Vagina (tissue), 2 donors: ENCODE results near the gene SEMA3A. TPM values are rescaled to one million over a fixed set of nuclear protein-coding genes. Genes with fewer than 3 reads are reported as not detected.

Experiments
- DNase-seq, 2 donors: peaks; one replicate each; pipeline ENCODE4 v3.0.0-alpha.2; 2017; ENCODE audit errors: extremely low spot score in 2 of 2
- H3K27ac ChIP-seq: fragments of 200-600 bp; sonication (generic); one replicate; pipeline ENCODE4 v1.5.1; 2019
- H3K27me3 ChIP-seq: fragments of 200-600 bp; sonication (generic); one replicate; pipeline ENCODE4 v1.5.1; 2019
- H3K36me3 ChIP-seq, 2 donors: fragments of 200-600 bp; sonication (generic); one replicate each; pipeline ENCODE4 v1.5.1; 2017 to 2019
- H3K4me1 ChIP-seq: fragments of 200-600 bp; sonication (generic); one replicate; pipeline ENCODE4 v1.5.1; 2019
- H3K4me3 ChIP-seq, 2 donors: fragments of 200-600 bp; sonication (generic); 1 replicate in 1 of 2; 2 replicates in 1 of 2; pipeline ENCODE4 v1.5.1; 2016 to 2019
- H3K9me3 ChIP-seq: fragments of 200-600 bp; sonication (generic); one replicate; pipeline ENCODE4 v1.5.1; 2019
- POLR2A ChIP-seq, 2 donors: fragments of 450-650 bp; IDR thresholded peaks; one replicate each; pipeline ENCODE4 v1.6.1; 2017; ENCODE audit warnings: antibody characterized with exemption in 2 of 2, mild to moderate bottlenecking in 2 of 2, moderate library complexity in 2 of 2
- POLR2AphosphoS5 ChIP-seq, 2 donors: sonication (generic); formaldehyde crosslinking; IDR thresholded peaks; one replicate each; pipeline ENCODE4 v1.9.0; 2017; ENCODE audit warnings: antibody characterized with exemption in 2 of 2, mild to moderate bottlenecking in 2 of 2, low read depth in 1 of 2; ENCODE audit not compliant: insufficient read depth in 1 of 2
- intact Hi-C: fragments of 100-400 bp; cut with DNase I; formaldehyde crosslinking; loops from one replicate; pipeline ENCODE4 v1.15.1; 2023
- total RNA-seq: library from RNA; depleted of rRNA; stranded (reverse); fragments of >200 nt; gene quantifications from one replicate; pipeline ENCODE4 v1.2.3, GENCODE V29; 2016
- TF ChIP-seq, protein P1 (sequence below), 3 experiments: fragments of 450-650 bp in 2 of 3; fragments of 200-600 bp in 1 of 3; sonication (generic) in 1 of 3; IDR thresholded peaks; one replicate each; pipeline ENCODE4 v1.5.1; 2017 to 2019; ENCODE audit warnings: antibody characterized with exemption in 3 of 3, mild to moderate bottlenecking in 2 of 3, moderate library complexity in 2 of 3

Gene SEMA3A
- total RNA-seq, 1 donor from 2014 or later: 3.4 TPM

DNA sequence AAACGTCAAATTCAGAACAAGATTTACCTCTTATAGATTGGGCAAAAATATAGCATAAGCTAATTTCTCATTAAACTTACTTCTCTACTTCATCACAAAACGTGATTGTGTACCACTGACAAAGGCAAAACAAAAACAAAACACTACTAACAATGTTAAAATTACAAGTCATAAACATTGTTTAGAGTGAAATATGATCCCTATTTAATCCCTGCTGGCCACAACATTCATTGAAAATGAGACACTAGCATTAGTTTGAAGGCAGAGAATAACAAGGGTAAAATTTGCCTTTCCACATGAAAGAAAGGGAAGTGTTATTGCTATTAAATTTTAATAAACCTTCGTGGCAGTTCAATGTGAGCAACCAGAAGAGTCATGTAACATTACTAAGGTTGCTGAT, 45.0 kb downstream of the SEMA3A start:
- TF ChIP-seq POLR2AphosphoS5 (IDR thresholded peaks at IDR 0.05; ENCODE audit: insufficient read depth in 1 of 2, low read depth in 1 of 2): no peak
- Histone ChIP-seq H3K4me3 (no peak overlapping the region), H3K4me1 (no peaks in the 10 kb centered on the region), H3K27ac (no peak overlapping the region), H3K36me3 (no peaks in the 10 kb centered on the region), H3K9me3 (no peaks in the 10 kb centered on the region), H3K27me3 (no peaks in the 10 kb centered on the region)
- intact Hi-C loops: no loop called here
- no peak for DNase-seq

DNA sequence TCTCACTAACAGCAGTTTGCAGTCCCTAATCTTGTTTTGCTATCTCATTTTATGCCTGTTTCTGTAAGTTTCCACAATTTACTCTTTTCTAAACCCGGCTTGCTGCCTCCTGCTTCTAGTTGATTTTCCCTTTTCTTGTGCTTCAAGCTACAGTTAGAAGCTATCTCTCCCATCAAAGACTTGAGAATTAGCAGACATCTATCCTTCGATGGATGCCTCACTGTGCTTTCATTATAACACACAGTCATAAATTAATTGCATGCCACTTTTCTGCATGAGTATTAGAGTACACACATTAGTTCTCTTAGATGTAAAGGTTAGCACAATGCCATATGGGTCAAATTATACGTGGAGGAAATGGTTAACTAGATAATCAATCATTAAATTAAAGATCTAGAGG, 48.7 kb downstream of the SEMA3A start:
- no peak for DNase-seq
- Histone ChIP-seq H3K27me3 (no peaks in the 10 kb centered on the region), H3K9me3 (no peaks in the 10 kb centered on the region), H3K36me3 (no peaks in the 10 kb centered on the region), H3K4me3 (no peak overlapping the region), H3K4me1 (no peaks in the 10 kb centered on the region), H3K27ac (no peak overlapping the region)
- intact Hi-C loops: no loop called here
- TF ChIP-seq POLR2A (IDR thresholded peaks at IDR 0.05) (no peak), POLR2AphosphoS5 (IDR thresholded peaks at IDR 0.05; ENCODE audit: insufficient read depth in 1 of 2, low read depth in 1 of 2) (no peak)
- TF ChIP-seq, protein P1, sequence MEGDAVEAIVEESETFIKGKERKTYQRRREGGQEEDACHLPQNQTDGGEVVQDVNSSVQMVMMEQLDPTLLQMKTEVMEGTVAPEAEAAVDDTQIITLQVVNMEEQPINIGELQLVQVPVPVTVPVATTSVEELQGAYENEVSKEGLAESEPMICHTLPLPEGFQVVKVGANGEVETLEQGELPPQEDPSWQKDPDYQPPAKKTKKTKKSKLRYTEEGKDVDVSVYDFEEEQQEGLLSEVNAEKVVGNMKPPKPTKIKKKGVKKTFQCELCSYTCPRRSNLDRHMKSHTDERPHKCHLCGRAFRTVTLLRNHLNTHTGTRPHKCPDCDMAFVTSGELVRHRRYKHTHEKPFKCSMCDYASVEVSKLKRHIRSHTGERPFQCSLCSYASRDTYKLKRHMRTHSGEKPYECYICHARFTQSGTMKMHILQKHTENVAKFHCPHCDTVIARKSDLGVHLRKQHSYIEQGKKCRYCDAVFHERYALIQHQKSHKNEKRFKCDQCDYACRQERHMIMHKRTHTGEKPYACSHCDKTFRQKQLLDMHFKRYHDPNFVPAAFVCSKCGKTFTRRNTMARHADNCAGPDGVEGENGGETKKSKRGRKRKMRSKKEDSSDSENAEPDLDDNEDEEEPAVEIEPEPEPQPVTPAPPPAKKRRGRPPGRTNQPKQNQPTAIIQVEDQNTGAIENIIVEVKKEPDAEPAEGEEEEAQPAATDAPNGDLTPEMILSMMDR (IDR thresholded peaks at IDR 0.05): no peak

DNA sequence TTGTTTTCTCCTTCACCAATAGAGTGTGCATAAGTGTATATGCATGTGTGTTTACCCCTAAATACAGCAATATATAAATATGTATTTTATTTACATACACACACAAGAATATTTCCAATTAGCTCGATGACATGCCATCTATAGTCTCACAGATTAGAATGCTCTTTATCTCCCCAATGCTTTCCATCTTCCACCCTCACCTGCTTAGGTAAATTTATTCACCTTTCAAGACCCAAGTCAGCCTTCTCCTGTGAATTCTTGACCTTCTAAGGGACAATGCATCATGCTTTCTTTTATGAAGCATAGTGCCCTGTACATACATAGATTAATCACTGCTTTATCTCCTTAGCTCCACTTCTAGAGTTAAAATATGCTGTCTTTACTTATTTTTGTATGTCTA, 49.7 kb downstream of the SEMA3A start:
- no peak overlapping the region for H3K27ac ChIP-seq
- TF ChIP-seq, protein P1 (IDR thresholded peaks at IDR 0.05): no peak
- TF ChIP-seq POLR2AphosphoS5 (IDR thresholded peaks at IDR 0.05; ENCODE audit: insufficient read depth in 1 of 2, low read depth in 1 of 2) (no peak), POLR2A (IDR thresholded peaks at IDR 0.05) (no peak)
- no peaks in the 10 kb centered on the region for H3K36me3 ChIP-seq
- H3K4me1 ChIP-seq: no peaks in the 10 kb centered on the region
- no peaks in the 10 kb centered on the region for H3K9me3 ChIP-seq
- no peaks in the 10 kb centered on the region for H3K27me3 ChIP-seq
- intact Hi-C loops: no loop called here
- no peak for DNase-seq
- no peak overlapping the region for H3K4me3 ChIP-seq

DNA sequence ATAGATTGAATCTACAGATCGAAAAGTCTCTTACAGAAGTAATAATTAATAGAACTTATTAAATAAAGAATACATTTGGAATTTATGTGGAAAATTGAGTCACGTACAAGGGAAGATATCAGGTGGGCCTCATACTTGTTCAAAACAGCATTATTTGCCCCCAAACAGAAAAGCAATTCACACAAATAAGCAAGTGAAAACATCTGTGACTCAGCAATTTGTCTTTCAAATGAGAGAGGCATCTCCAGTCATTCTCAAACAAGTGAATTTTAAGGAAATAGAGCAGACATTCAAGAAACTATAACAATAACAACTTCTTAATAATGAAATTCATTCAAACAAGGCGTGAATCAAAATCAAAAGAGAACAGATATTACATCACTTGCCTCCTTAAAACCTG, 50.1 kb downstream of the SEMA3A start:
- H3K36me3 ChIP-seq: no peaks in the 10 kb centered on the region
- no peak overlapping the region for H3K27ac ChIP-seq
- no peak for DNase-seq
- H3K4me1 ChIP-seq: no peaks in the 10 kb centered on the region
- intact Hi-C loops: no loop called here
- TF ChIP-seq POLR2AphosphoS5 (IDR thresholded peaks at IDR 0.05; ENCODE audit: insufficient read depth in 1 of 2, low read depth in 1 of 2) (no peak), POLR2A (IDR thresholded peaks at IDR 0.05) (no peak)
- TF ChIP-seq, protein P1 (IDR thresholded peaks at IDR 0.05): no peak
- no peaks in the 10 kb centered on the region for H3K27me3 ChIP-seq
- H3K9me3 ChIP-seq: no peaks in the 10 kb centered on the region
- H3K4me3 ChIP-seq: no peak overlapping the region

DNA sequence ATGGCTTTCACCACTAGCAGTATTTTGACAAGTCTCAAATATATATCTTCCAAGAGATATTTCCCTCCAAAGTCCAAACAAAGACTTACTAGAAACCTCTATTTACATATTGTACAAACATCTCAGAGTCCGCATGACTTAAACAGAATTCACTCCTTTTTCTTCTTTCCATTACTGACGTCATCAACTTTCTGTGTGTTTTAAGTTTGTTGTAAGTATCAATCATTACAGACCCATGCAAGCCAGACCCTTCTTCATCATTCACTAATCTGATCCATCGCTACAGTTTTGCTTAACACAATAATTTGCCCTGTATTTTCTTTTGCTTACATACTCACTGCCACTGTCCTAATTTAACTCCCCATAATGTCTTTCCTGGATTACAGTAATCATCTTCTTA, 51.9 kb downstream of the SEMA3A start:
- Histone ChIP-seq H3K4me3 (no peak overlapping the region), H3K36me3 (no peaks in the 10 kb centered on the region), H3K27ac (no peak overlapping the region), H3K27me3 (no peaks in the 10 kb centered on the region), H3K9me3 (no peaks in the 10 kb centered on the region), H3K4me1 (no peaks in the 10 kb centered on the region)
- intact Hi-C loops: no loop called here
- TF ChIP-seq POLR2A (IDR thresholded peaks at IDR 0.05) (no peak), POLR2AphosphoS5 (IDR thresholded peaks at IDR 0.05; ENCODE audit: insufficient read depth in 1 of 2, low read depth in 1 of 2) (no peak)
- TF ChIP-seq, protein P1 (IDR thresholded peaks at IDR 0.05): no peak
- DNase-seq: no peak
